ENCODE data around the gene TTLL13. TPM values are rescaled to one million over a fixed set of nuclear protein-coding genes. Genes with fewer than 3 reads are reported as not detected.

Gene TTLL13
- total and polyA plus RNA-seq, 9 of the 15 experiments (the other 6 are each of a cell fraction or from before 2014, with no cell fraction given): 0.05 to 0.24 (median 0.11) TPM; not detected in 1

DNA sequence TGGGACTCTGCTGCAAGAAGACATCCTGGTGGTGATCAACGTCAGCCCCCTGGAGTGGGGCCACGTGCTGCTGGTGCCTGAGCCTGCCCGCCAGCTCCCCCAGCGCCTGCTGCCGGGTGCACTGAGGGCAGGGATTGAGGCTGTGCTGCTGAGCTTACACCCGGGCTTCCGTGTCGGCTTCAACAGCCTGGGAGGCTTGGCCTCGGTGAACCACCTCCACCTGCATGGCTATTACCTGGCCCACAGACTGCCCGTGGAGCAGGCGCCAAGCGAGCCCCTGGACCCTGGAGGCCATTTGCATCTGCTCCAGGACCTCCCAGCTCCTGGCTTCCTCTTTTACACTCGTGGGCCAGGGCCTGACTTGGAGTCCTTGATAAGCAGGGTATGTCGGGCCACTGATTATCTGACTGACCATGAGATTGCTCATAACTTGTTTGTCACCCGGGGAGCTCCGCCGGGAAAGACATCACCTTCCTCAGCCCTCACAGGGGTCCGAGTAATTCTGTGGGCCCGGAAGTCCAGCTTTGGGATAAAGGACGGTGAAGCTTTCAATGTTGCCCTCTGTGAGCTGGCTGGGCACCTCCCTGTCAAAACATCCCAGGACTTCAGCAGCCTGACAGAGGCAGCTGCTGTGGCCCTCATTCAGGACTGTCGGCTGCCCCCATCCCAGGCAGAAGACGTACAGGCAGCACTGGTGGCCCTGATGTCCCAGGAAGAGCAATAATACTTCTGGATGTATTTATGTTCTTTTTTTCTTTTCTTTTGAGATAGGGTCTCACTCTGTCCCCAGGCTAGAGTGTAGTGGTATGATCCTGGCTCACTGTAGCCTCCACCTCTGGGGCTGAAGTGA lies 7.8 kb upstream of the TTLL13 start (continued):
- TF ChIP-seq, protein P1, sequence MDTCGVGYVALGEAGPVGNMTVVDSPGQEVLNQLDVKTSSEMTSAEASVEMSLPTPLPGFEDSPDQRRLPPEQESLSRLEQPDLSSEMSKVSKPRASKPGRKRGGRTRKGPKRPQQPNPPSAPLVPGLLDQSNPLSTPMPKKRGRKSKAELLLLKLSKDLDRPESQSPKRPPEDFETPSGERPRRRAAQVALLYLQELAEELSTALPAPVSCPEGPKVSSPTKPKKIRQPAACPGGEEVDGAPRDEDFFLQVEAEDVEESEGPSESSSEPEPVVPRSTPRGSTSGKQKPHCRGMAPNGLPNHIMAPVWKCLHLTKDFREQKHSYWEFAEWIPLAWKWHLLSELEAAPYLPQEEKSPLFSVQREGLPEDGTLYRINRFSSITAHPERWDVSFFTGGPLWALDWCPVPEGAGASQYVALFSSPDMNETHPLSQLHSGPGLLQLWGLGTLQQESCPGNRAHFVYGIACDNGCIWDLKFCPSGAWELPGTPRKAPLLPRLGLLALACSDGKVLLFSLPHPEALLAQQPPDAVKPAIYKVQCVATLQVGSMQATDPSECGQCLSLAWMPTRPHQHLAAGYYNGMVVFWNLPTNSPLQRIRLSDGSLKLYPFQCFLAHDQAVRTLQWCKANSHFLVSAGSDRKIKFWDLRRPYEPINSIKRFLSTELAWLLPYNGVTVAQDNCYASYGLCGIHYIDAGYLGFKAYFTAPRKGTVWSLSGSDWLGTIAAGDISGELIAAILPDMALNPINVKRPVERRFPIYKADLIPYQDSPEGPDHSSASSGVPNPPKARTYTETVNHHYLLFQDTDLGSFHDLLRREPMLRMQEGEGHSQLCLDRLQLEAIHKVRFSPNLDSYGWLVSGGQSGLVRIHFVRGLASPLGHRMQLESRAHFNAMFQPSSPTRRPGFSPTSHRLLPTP (IDR thresholded peaks at IDR 0.05; ENCODE audit: borderline replicate concordance, extremely low read depth, insufficient read length): no peak
- TF ChIP-seq, protein P2, sequence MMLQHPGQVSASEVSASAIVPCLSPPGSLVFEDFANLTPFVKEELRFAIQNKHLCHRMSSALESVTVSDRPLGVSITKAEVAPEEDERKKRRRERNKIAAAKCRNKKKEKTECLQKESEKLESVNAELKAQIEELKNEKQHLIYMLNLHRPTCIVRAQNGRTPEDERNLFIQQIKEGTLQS (IDR thresholded peaks at IDR 0.05): no peak
- TF ChIP-seq, protein P2 (CRISPR knock-in tag; conservative IDR thresholded peaks at IDR 0.05): no peak
- no peak for TF ChIP-seq TAF7 (tag; IDR thresholded peaks at IDR 0.05)
- no peak for TF ChIP-seq ZNF175 (CRISPR knock-in tag; IDR thresholded peaks at IDR 0.05; ENCODE audit: low read depth)
- peak in 2 of 3 experiments; percentile 40 to 53 for TF ChIP-seq YY1 (IDR thresholded peaks at IDR 0.05; ENCODE audit: borderline replicate concordance in 1 of 3, control insufficient read depth in 1 of 3, extremely low read depth in 1 of 3, insufficient read depth in 3 of 3, insufficient read length in 1 of 3, insufficient replicate concordance in 2 of 3, low read depth in 1 of 3, low read length in 2 of 3)
- no peak for TF ChIP-seq HIVEP1 (CRISPR knock-in tag; IDR thresholded peaks at IDR 0.05)
- TF ChIP-seq ZNF121 (CRISPR knock-in tag; conservative IDR thresholded peaks at IDR 0.05): no peak
- TF ChIP-seq, protein P3, sequence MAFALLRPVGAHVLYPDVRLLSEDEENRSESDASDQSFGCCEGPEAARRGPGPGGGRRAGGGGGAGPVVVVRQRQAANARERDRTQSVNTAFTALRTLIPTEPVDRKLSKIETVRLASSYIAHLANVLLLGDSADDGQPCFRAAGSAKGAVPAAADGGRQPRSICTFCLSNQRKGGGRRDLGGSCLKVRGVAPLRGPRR (CRISPR knock-in tag; IDR thresholded peaks at IDR 0.05): no peak
- TF ChIP-seq TAF1 (IDR thresholded peaks at IDR 0.05; ENCODE audit: control insufficient read depth, extremely low read depth, insufficient read depth, low read length, severe bottlenecking): peak; percentile 23
- TF ChIP-seq, protein P4, sequence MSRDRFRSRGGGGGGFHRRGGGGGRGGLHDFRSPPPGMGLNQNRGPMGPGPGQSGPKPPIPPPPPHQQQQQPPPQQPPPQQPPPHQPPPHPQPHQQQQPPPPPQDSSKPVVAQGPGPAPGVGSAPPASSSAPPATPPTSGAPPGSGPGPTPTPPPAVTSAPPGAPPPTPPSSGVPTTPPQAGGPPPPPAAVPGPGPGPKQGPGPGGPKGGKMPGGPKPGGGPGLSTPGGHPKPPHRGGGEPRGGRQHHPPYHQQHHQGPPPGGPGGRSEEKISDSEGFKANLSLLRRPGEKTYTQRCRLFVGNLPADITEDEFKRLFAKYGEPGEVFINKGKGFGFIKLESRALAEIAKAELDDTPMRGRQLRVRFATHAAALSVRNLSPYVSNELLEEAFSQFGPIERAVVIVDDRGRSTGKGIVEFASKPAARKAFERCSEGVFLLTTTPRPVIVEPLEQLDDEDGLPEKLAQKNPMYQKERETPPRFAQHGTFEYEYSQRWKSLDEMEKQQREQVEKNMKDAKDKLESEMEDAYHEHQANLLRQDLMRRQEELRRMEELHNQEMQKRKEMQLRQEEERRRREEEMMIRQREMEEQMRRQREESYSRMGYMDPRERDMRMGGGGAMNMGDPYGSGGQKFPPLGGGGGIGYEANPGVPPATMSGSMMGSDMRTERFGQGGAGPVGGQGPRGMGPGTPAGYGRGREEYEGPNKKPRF (IDR thresholded peaks at IDR 0.05; ENCODE audit: low read depth, low read length): no peak
- TF ChIP-seq ZNF586 (CRISPR knock-in tag; conservative IDR thresholded peaks at IDR 0.05): no peak
- TF ChIP-seq MTA2 (IDR thresholded peaks at IDR 0.05; ENCODE audit: low read depth): peak; percentile 29; the same call in 1 of the 2 replicates
- TF ChIP-seq EP400 (IDR thresholded peaks at IDR 0.05): no peak
- TF ChIP-seq CXXC5 (CRISPR knock-in tag; IDR thresholded peaks at IDR 0.05): peak; percentile 55; the same call in 1 of the 2 replicates
- no peak for TF ChIP-seq ZNF79 (CRISPR knock-in tag; IDR thresholded peaks at IDR 0.05; ENCODE audit: low read depth)
- no peak for TF ChIP-seq PML (IDR thresholded peaks at IDR 0.05; ENCODE audit: low read length)
- TF ChIP-seq NCOA1 (IDR thresholded peaks at IDR 0.05; ENCODE audit: low read depth): no peak
- TF ChIP-seq ZC3H11A (IDR thresholded peaks at IDR 0.05; ENCODE audit: low read depth, low read length): no peak

All from K562 (cell line).